Upper lobe of left lung (tissue), 6 donors: ENCODE results near the gene PLA2G2C. TPM values are rescaled to one million over a fixed set of nuclear protein-coding genes. Genes with fewer than 3 reads are reported as not detected.

ENCODE experiments used
- ATAC-seq, 2 donors: fragments of 200-7000 bp; cut with Tn5 transposase; one replicate each; pipeline ENCODE4 v1.9.1; 2022; ENCODE audit warnings: mild to moderate bottlenecking in 2 of 2, moderate library complexity in 2 of 2; ENCODE audit not compliant: low FRiP score in 2 of 2
- DNase-seq, 2 donors: peaks; one replicate each; pipeline ENCODE4 v3.0.0-alpha.2; 2019 to 2020
- H3K27ac ChIP-seq, 4 donors: fragments of 200-600 bp; sonication (generic); one replicate each; pipeline ENCODE4 v1.5.1; 2016 to 2019
- H3K27me3 ChIP-seq, 4 donors: fragments of 200-600 bp; sonication (generic); one replicate each; pipeline ENCODE4 v1.5.1; 2017 to 2019
- H3K36me3 ChIP-seq, 4 donors: fragments of 200-600 bp; sonication (generic); one replicate each; pipeline ENCODE4 v1.5.1; 2016 to 2019
- H3K4me1 ChIP-seq, 4 donors: fragments of 200-600 bp; sonication (generic); one replicate each; pipeline ENCODE4 v1.5.1; 2018 to 2019
- H3K4me3 ChIP-seq, 4 donors: fragments of 200-600 bp; sonication (generic); one replicate each; pipeline ENCODE4 v1.5.1; 2017 to 2019; ENCODE audit warnings: mild to moderate bottlenecking in 2 of 4, moderate library complexity in 1 of 4
- H3K9me3 ChIP-seq, 4 donors: fragments of 200-600 bp; sonication (generic); one replicate each; pipeline ENCODE4 v1.5.1; 2018 to 2019
- EP300 ChIP-seq, 4 donors: sonication (generic); formaldehyde crosslinking; IDR thresholded peaks; one replicate each; pipeline ENCODE4 v1.5.1; 2017; ENCODE audit warnings: antibody characterized with exemption in 4 of 4, control low read depth in 2 of 4
- POLR2A ChIP-seq, 4 donors: fragments of 450-650 bp; IDR thresholded peaks; one replicate each; pipeline ENCODE4 v1.5.1; 2016 to 2017; ENCODE audit warnings: antibody characterized with exemption in 4 of 4, mild to moderate bottlenecking in 2 of 4
- POLR2AphosphoS5 ChIP-seq, 2 donors: sonication (generic); formaldehyde crosslinking; IDR thresholded peaks; one replicate each; pipeline ENCODE4 v1.5.1; 2017; ENCODE audit warnings: antibody characterized with exemption in 2 of 2
- WGBS, 2 donors: methylation state at CpG; one replicate each; pipeline ENCODE4 v1.1.5; 2017 to 2018; 5-methylcytosine and 5-hydroxymethylcytosine counted together
- total RNA-seq, 6 donors: library from RNA; depleted of rRNA in 4 of 6; stranded (reverse); fragments of >200 nt in 4 of 6; gene quantifications; one replicate each; pipeline versions ENCODE4 v1.1.0 to v1.2.1, GENCODE V29; 2016 to 2021
- TF ChIP-seq, protein P1 (sequence below), 6 experiments: fragments of 450-650 bp in 4 of 6; fragments of 200-600 bp in 2 of 6; sonication (generic) in 2 of 6; IDR thresholded peaks; one replicate each; pipeline ENCODE4 v1.5.1; 2016 to 2019; ENCODE audit warnings: antibody characterized with exemption in 6 of 6
- donor health status: DM: no; HTN: no; CAD: no; lungs with moderate emphysema.
- donor health status: DM: no; HTN: yes; CAD: no; lungs with severe emphysema.

PLA2G2C gene
- total RNA-seq, 6 donors from 2014 or later, result 0.30 TPM; not detected in 5

DNA sequence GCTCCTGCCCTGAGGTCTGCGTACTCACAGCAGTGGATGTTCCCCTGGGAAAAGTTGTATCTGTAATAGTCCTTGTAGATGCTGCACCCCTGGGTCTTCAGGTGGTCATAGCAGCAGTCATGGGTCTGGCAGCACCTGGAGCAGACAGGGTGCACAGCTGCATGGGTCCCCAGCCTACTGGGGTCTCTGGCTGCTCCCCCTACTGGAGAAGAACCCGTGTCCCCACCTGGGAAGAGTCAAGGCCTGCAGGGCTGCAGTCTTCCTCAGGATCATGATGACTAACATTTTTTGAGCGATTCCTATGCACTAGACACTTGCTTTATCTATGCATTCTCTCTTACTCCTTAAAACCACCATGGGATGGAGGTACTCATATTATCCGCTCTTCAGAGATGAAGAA lies 70.8 kb downstream of the PLA2G2C start:
- Histone ChIP-seq H3K27me3 (no peaks in the 10 kb centered on the region), H3K27ac (no peak overlapping the region), H3K4me1 (no peaks in the 10 kb centered on the region), H3K36me3 (no peaks in the 10 kb centered on the region), H3K9me3 (no peaks in the 10 kb centered on the region), H3K4me3 (no peak overlapping the region)
- DNase-seq, result no peak
- WGBS, 2 donors, result 82 to 86% methylated on average over 4 of the region's 4 CpGs
- TF ChIP-seq, protein P1, sequence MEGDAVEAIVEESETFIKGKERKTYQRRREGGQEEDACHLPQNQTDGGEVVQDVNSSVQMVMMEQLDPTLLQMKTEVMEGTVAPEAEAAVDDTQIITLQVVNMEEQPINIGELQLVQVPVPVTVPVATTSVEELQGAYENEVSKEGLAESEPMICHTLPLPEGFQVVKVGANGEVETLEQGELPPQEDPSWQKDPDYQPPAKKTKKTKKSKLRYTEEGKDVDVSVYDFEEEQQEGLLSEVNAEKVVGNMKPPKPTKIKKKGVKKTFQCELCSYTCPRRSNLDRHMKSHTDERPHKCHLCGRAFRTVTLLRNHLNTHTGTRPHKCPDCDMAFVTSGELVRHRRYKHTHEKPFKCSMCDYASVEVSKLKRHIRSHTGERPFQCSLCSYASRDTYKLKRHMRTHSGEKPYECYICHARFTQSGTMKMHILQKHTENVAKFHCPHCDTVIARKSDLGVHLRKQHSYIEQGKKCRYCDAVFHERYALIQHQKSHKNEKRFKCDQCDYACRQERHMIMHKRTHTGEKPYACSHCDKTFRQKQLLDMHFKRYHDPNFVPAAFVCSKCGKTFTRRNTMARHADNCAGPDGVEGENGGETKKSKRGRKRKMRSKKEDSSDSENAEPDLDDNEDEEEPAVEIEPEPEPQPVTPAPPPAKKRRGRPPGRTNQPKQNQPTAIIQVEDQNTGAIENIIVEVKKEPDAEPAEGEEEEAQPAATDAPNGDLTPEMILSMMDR (IDR thresholded peaks at IDR 0.05), result no peak
- TF ChIP-seq EP300 (IDR thresholded peaks at IDR 0.05), result no peak
- TF ChIP-seq POLR2AphosphoS5 (IDR thresholded peaks at IDR 0.05), result no peak
- TF ChIP-seq POLR2A (IDR thresholded peaks at IDR 0.05), result no peak
- ATAC-seq, result no peak

DNA sequence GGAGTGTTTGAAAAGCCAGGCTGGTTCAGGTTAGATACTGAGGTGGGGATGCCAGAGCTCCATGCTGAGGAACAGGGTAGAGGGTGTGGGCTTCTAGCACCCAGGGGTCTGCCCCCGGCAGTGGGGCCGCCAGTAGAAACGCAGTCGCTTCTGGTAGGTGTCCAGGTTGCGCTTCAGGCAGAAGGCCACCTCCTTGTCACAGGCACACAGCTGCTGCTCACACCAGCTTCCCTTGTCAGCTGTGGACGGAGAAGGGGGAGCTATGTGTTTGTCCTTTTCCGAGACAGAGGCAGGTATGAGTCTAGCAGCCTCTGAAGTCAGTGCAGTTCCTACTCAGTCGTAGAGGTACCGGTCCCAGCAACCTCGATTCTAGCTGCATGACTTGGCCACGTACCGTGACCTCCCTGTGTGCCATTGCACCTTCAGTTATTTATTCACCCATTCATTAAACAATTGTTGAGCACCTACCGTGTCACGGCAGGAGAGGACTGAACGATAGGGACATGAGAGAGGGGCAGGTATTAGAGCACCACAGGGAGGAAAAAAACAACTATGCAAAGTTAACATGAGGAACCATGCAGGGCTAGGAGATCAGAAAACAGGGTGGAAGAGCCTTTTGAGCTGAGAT lies 72.2 kb downstream of the PLA2G2C start:
- no peak overlapping the region for H3K27ac ChIP-seq
- H3K4me1 ChIP-seq, result peaks cover 0 to 6% (median 0%) of the 10 kb centered on the region in 4 donors
- no peak overlapping the region for H3K4me3 ChIP-seq
- H3K36me3 ChIP-seq, result no peaks in the 10 kb centered on the region
- H3K9me3 ChIP-seq, result no peaks in the 10 kb centered on the region
- ATAC-seq (no peak), DNase-seq (no peak)
- TF ChIP-seq EP300 (IDR thresholded peaks at IDR 0.05) (no peak), POLR2A (IDR thresholded peaks at IDR 0.05) (no peak), POLR2AphosphoS5 (IDR thresholded peaks at IDR 0.05) (no peak)
- TF ChIP-seq, protein P1 (IDR thresholded peaks at IDR 0.05), result no peak
- 70 to 75% methylated on average over 9 to 15 of the region's 15 CpGs for WGBS, 2 donors
- no peaks in the 10 kb centered on the region for H3K27me3 ChIP-seq

Other genes starting within 250 kb of the PLA2G2C start
- 100 to 1,000 TPM in 1 of 6 donors, 10 to 100 TPM in 2, 1 to 10 TPM in 1, under 1 TPM in 1, not detected in 1; 0.76 to 136 (median 14.9) TPM for gene PLA2G2A, start 206.9 kb downstream of the PLA2G2C start, total RNA-seq
- gene PLA2G5, start 116.3 kb downstream of the PLA2G2C start, total RNA-seq, result 1 to 10 TPM in 5 of 6 donors, not detected in 1; 1.4 to 5.1 (median 3.1) TPM
- under 1 TPM in 2 of 6 donors, not detected in 4; 0.13 to 0.29 TPM for gene PLA2G2D, start 67.0 kb downstream of the PLA2G2C start, total RNA-seq
- not detected for gene PLA2G2F, start 47.2 kb downstream of the PLA2G2C start, total RNA-seq
- gene UBXN10, start 422 bp downstream of the PLA2G2C start, total RNA-seq, result 10 to 100 TPM in 1 of 6 donors, 1 to 10 TPM in 4, under 1 TPM in 1; 0.86 to 29.8 (median 6.5) TPM
- gene VWA5B1, start 104.4 kb upstream of the PLA2G2C start, total RNA-seq, result under 1 TPM in 3 of 6 donors, not detected in 3; 0.14 to 0.77 (median 0.46) TPM